SK-N-SH (cell line): Measurements from ENCODE around the gene CSNK1G3. TPM values are rescaled to one million over a fixed set of nuclear protein-coding genes. Genes with fewer than 3 reads are reported as not detected.

Experiments
- CTCF ChIA-PET: fragments of 300-600, 350-600 bp; formaldehyde crosslinking; extraction: SDS; loops from one replicate; lab custom pipeline; 2021; lab: Yijun Ruan, JAX
- POLR2A ChIA-PET: fragments of 350-600 bp; sonication (Branson Sonifier 250); formaldehyde crosslinking; extraction: SDS; loops from one replicate; lab custom pipeline; 2020; ENCODE audit warnings: antibody characterized with exemption, inconsistent platforms; lab: Yijun Ruan, JAX
- DNase-seq: peaks from one replicate; pipeline ENCODE4 v3.0.0; 2012
- H2AFZ ChIP-seq: fragments of 200-600 bp; sonication (generic); 2 replicates; pipeline ENCODE4 v1.8.1; 2016; ENCODE audit warnings: antibody characterized with exemption, mild to moderate bottlenecking, low read depth
- H3F3A ChIP-seq: fragments of 200-600 bp; sonication (generic); replicated peaks from 2 replicates; pipeline ENCODE3; 2016; ENCODE audit warnings: antibody characterized with exemption, mild to moderate bottlenecking; ENCODE audit not compliant: insufficient read depth
- H3K27ac ChIP-seq, 2 experiments: fragments of 200-500 bp in 1 of 2; fragments of 200-600 bp in 1 of 2; sonication (Bioruptor generic) in 1 of 2; sonication (generic), shearing (Covaris generic) in 1 of 2; 2 replicates each; pipeline versions ENCODE4 v1.5.1 to v1.6.1; 2014 to 2016; ENCODE audit warnings: low read depth in 2 of 2, inconsistent platforms in 1 of 2, low read length in 1 of 2, mild to moderate bottlenecking in 1 of 2, mixed read lengths in 1 of 2
- H3K27me3 ChIP-seq: fragments of 200-600 bp; sonication (generic), shearing (Covaris generic); 2 replicates; pipeline ENCODE4 v1.6.1; 2016; ENCODE audit warnings: mixed run types; ENCODE audit not compliant: insufficient read depth
- H3K36me3 ChIP-seq, 2 experiments: fragments of 200-500 bp in 1 of 2; fragments of 200-600 bp in 1 of 2; sonication (Bioruptor generic) in 1 of 2; sonication (generic) in 1 of 2; replicated peaks in 1 of 2; 2 replicates each; pipeline versions ENCODE3 to v1.5.1; 2014 to 2016; ENCODE audit warnings: low read length in 1 of 2, mild to moderate bottlenecking in 1 of 2; ENCODE audit not compliant: insufficient read depth in 2 of 2, control insufficient read depth in 1 of 2
- H3K4me1 ChIP-seq, 2 experiments: fragments of 200-500 bp in 1 of 2; fragments of 200-600 bp in 1 of 2; sonication (Bioruptor generic) in 1 of 2; sonication (generic), shearing (Covaris generic) in 1 of 2; 2 replicates each; pipeline versions ENCODE4 v1.5.1 to v1.6.1; 2014 to 2016; ENCODE audit warnings: low read depth in 1 of 2, low read length in 1 of 2, mixed run types in 1 of 2; ENCODE audit not compliant: insufficient read depth in 2 of 2, control insufficient read depth in 1 of 2
- H3K4me2 ChIP-seq: fragments of 200-600 bp; sonication (generic), shearing (Covaris generic); 2 replicates; pipeline ENCODE4 v1.6.1; 2017; ENCODE audit warnings: mixed run types
- H3K4me3 ChIP-seq, 2 experiments: fragments of 200-500 bp in 1 of 2; fragments of 200-600 bp in 1 of 2; sonication (Bioruptor generic) in 1 of 2; sonication (generic), shearing (Covaris generic) in 1 of 2; 2 replicates each; pipeline versions ENCODE4 v1.5.1 to v1.8.1; 2014 to 2016; ENCODE audit warnings: low read depth in 2 of 2, inconsistent platforms in 1 of 2, low read length in 1 of 2, mild to moderate bottlenecking in 1 of 2, mixed read lengths in 1 of 2, moderate library complexity in 1 of 2
- H3K79me2 ChIP-seq: fragments of 200-600 bp; sonication (generic); 2 replicates; pipeline ENCODE4 v1.8.1; 2017; ENCODE audit warnings: mild to moderate bottlenecking; ENCODE audit not compliant: insufficient read depth
- H3K9ac ChIP-seq: fragments of 200-600 bp; sonication (generic); 2 replicates; pipeline ENCODE4 v1.6.1; 2017; ENCODE audit warnings: mixed run types
- H3K9me2 ChIP-seq: fragments of 200-600 bp; sonication (generic); 2 replicates; pipeline ENCODE4 v1.6.1; 2017; ENCODE audit warnings: mixed run types
- H3K9me3 ChIP-seq: fragments of 200-600 bp; sonication (generic); 2 replicates; pipeline ENCODE4 v1.6.1; 2017; ENCODE audit warnings: mixed run types, mild to moderate bottlenecking, moderate library complexity
- H4K20me1 ChIP-seq: fragments of 200-600 bp; sonication (generic); 2 replicates; pipeline ENCODE4 v1.6.1; 2017; ENCODE audit warnings: mild to moderate bottlenecking, mixed run types; ENCODE audit not compliant: insufficient read depth
- CHD2 ChIP-seq: fragments of 150-350 bp; IDR thresholded peaks from 2 replicates; pipeline ENCODE4 v1.6.1; 2018; ENCODE audit warnings: low read length; ENCODE audit not compliant: partially characterized antibody
- EZH2phosphoT487 ChIP-seq: fragments of 200-600 bp; sonication (generic); IDR thresholded peaks from 2 replicates; pipeline ENCODE4 v1.6.1; 2017; ENCODE audit warnings: low read depth, mixed run types, mild to moderate bottlenecking, antibody characterized with exemption, moderate library complexity, borderline replicate concordance
- FOSL2 ChIP-seq: IDR thresholded peaks from 2 replicates; pipeline ENCODE4 v1.4.0; 2012; ENCODE audit warnings: low read depth, mild to moderate bottlenecking, moderate library complexity, borderline replicate concordance
- FOXM1 ChIP-seq: IDR thresholded peaks from 2 replicates; pipeline ENCODE4 v1.4.0; 2012; ENCODE audit warnings: low read depth, mild to moderate bottlenecking
- JUND ChIP-seq: IDR thresholded peaks from 2 replicates; pipeline ENCODE4 v1.4.0; 2012
- MEF2A ChIP-seq: IDR thresholded peaks from 2 replicates; pipeline ENCODE4 v1.4.0; 2012; ENCODE audit warnings: low read depth, borderline replicate concordance
- NRF1 ChIP-seq: IDR thresholded peaks from 2 replicates; pipeline ENCODE4 v1.6.1; 2012; ENCODE audit warnings: low read depth, mild to moderate bottlenecking, low read length
- POLR2AphosphoS5 ChIP-seq: IDR thresholded peaks from 2 replicates; pipeline ENCODE4 v1.6.1; 2012; ENCODE audit warnings: low read depth, low read length
- RCOR1 ChIP-seq: fragments of 150-350 bp; IDR thresholded peaks from 2 replicates; pipeline ENCODE4 v1.6.1; 2017; ENCODE audit warnings: antibody characterized with exemption, low read length
- SIN3A ChIP-seq: IDR thresholded peaks from 2 replicates; pipeline ENCODE4 v1.6.1; 2012; ENCODE audit warnings: low read depth, mild to moderate bottlenecking, low read length, moderate library complexity, borderline replicate concordance
- SMC3 ChIP-seq: IDR thresholded peaks from 2 replicates; pipeline ENCODE4 v1.6.1; 2012; ENCODE audit warnings: low read depth, low read length, improper control_type of control experiment
- TCF12 ChIP-seq: IDR thresholded peaks from 2 replicates; pipeline ENCODE4 v1.4.0; 2012
- YY1 ChIP-seq: IDR thresholded peaks from 2 replicates; pipeline ENCODE4 v1.4.0; 2012; ENCODE audit warnings: low read depth, mild to moderate bottlenecking
- WGBS: methylation state at CpG from one replicate; pipeline ENCODE4 v1.1.6; 2017; ENCODE audit warnings: low lambda C conversion rate; 5-methylcytosine and 5-hydroxymethylcytosine counted together
- polyA plus RNA-seq, 3 experiments: library from polyadenylated mRNA; depleted of rRNA; stranded (reverse); fragments of >200 nt; gene quantifications; 2 replicates each; pipeline ENCODE4 v1.2.3, GENCODE V29; 2012
- TF ChIP-seq, protein P1 (sequence below): IDR thresholded peaks from 2 replicates; pipeline ENCODE4 v1.6.1; 2012; ENCODE audit warnings: mild to moderate bottlenecking, low read depth, low read length, moderate library complexity
- TF ChIP-seq, protein P2 (sequence below): IDR thresholded peaks from 2 replicates; pipeline ENCODE4 v1.4.0; 2012; ENCODE audit warnings: low read depth, borderline replicate concordance

The CSNK1G3 gene
- polyA plus RNA-seq, 1 of the 3 experiments (the other 2 are of a cell fraction) = 13.1 TPM

DNA sequence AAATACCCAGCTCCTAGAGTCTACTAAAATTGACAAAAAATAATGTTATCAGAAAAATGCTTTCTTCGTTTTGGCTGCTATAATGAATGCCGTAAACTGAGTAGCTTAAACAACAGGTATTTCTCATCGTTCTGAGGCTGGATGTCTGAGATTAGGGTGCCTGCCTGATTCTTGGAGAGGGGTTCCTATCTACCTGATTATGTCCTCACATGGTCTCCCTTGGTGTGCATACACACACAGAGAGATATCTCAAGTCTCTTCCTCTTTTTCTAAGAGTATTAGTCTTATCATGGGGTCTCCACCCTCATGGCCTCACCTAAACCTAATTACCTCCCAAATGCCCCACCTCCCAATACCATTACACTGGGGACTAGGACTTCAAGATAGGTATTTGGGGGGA is 40.6 kb upstream of the CSNK1G3 start:
- Histone ChIP-seq H2AFZ (no peak overlapping the region), H3K27me3 (no peaks in the 10 kb centered on the region), H3K27ac (no peak overlapping the region), H3K4me1 (no peaks in the 10 kb centered on the region), H4K20me1 (no peaks in the 10 kb centered on the region), H3K36me3 (no peaks in the 10 kb centered on the region), H3K9me3 (no peaks in the 10 kb centered on the region), H3K79me2 (no peaks in the 10 kb centered on the region), H3K4me3 (no peak overlapping the region), H3F3A (no peaks in the 10 kb centered on the region), H3K9me2 (no peaks in the 10 kb centered on the region), H3K4me2 (no peak overlapping the region), H3K9ac (no peak overlapping the region)
- ChIA-PET CTCF (interaction anchor here (1.0 kb wide), 1 partner anchor 140 kb away, joined by 3 read pairs; no protein-coding TSS in a partner anchor), POLR2A (no interaction called here)
- no peak for DNase-seq
- WGBS = 53% methylated on average over 3 of the region's 3 CpGs
- TF ChIP-seq EZH2phosphoT487 (no peak), TCF12 (no peak), FOSL2 (no peak), NRF1 (no peak), RCOR1 (no peak)

DNA sequence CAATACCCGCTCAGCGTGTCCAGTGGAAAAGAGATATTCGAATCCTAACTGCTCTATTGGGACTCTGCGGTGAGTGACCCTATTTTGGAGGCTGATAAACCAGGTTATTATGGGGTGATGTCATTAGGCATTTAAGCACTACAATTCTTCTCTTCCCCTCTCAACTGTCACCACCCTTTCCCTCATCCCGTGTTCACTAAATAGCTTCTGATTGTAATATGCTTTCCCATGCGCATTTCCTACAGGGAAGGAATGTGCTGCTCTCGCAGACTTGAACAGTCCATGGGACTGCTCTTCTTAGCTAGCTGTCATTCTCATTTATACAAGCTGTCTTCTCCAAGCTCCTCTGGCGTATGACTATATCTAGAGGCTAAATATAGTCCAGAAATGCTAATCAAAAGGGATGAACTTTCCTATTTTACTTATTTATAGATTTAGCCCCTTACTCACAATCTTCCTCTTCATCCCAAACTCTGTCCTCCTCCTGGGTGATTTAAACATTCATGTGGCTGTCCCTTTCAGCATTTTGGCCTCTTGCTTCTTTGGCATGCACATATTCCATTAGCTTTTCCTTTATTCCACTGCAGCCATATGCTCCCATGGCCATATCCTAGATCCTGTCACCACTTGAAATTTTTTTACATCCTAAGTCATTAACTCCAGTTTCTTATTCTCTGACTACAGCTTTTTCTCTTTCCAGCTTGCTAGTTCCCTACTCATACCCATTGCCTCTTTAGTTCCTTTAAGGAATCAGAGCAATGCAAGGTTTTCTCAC is 39.6 kb upstream of the CSNK1G3 start:
- WGBS = 85% methylated on average over 8 of the region's 8 CpGs

DNA sequence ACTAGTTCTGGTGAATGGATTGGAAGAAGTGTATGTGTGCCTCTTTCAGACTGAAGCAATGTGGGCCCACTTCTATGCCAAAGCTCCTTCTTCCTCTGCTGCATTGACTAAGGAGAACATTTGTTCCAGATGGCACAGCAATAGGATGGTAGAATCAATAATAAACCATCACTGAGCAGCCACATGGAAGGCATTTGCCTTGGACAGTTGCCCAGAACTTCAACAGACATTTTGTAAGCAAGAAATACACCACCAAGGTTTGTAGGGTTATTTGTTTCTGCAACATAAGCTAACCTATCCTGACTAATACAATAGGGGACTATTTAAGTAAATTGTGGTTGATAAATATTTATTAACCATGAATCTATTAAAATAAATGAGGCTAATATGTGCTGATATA is 37.7 kb upstream of the CSNK1G3 start:
- ChIA-PET CTCF (no interaction called here), POLR2A (no interaction called here)
- no peaks in the 10 kb centered on the region for H3K4me1 ChIP-seq
- H3K27ac ChIP-seq = no peak overlapping the region
- TF ChIP-seq, protein P1, sequence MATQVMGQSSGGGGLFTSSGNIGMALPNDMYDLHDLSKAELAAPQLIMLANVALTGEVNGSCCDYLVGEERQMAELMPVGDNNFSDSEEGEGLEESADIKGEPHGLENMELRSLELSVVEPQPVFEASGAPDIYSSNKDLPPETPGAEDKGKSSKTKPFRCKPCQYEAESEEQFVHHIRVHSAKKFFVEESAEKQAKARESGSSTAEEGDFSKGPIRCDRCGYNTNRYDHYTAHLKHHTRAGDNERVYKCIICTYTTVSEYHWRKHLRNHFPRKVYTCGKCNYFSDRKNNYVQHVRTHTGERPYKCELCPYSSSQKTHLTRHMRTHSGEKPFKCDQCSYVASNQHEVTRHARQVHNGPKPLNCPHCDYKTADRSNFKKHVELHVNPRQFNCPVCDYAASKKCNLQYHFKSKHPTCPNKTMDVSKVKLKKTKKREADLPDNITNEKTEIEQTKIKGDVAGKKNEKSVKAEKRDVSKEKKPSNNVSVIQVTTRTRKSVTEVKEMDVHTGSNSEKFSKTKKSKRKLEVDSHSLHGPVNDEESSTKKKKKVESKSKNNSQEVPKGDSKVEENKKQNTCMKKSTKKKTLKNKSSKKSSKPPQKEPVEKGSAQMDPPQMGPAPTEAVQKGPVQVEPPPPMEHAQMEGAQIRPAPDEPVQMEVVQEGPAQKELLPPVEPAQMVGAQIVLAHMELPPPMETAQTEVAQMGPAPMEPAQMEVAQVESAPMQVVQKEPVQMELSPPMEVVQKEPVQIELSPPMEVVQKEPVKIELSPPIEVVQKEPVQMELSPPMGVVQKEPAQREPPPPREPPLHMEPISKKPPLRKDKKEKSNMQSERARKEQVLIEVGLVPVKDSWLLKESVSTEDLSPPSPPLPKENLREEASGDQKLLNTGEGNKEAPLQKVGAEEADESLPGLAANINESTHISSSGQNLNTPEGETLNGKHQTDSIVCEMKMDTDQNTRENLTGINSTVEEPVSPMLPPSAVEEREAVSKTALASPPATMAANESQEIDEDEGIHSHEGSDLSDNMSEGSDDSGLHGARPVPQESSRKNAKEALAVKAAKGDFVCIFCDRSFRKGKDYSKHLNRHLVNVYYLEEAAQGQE = no peak
- TF ChIP-seq SIN3A (no peak), EZH2phosphoT487 (no peak), FOXM1 (no peak), YY1 (no peak), SMC3 (no peak), MEF2A (no peak)
- H3K9me3 ChIP-seq = no peaks in the 10 kb centered on the region
- H3K79me2 ChIP-seq = no peaks in the 10 kb centered on the region
- H3K9me2 ChIP-seq = no peaks in the 10 kb centered on the region
- H3K4me3 ChIP-seq = no peak overlapping the region
- no peak overlapping the region for H2AFZ ChIP-seq
- H3K27me3 ChIP-seq = no peaks in the 10 kb centered on the region
- H3K36me3 ChIP-seq = no peaks in the 10 kb centered on the region
- H3K9ac ChIP-seq = no peak overlapping the region
- H3F3A ChIP-seq = no peaks in the 10 kb centered on the region
- no peaks in the 10 kb centered on the region for H4K20me1 ChIP-seq
- DNase-seq = no peak
- no peak overlapping the region for H3K4me2 ChIP-seq

More for the DNA sequence above, 39.6 kb upstream of the CSNK1G3 start:
- no peaks in the 10 kb centered on the region for H3K9me3 ChIP-seq
- ChIA-PET POLR2A (no interaction called here), CTCF (interaction anchor here (1.2 to 1.4 kb wide), 2 partner anchors 12 to 139 kb away, joined by 3 read pairs; no protein-coding TSS in a partner anchor)
- H3K4me3 ChIP-seq = no peak overlapping the region
- H3K27me3 ChIP-seq = no peaks in the 10 kb centered on the region
- no peak overlapping the region for H3K27ac ChIP-seq
- H3K4me1 ChIP-seq = no peaks in the 10 kb centered on the region
- no peak for DNase-seq
- H3K79me2 ChIP-seq = no peaks in the 10 kb centered on the region
- TF ChIP-seq NRF1 = no peak
- TF ChIP-seq JUND = no peak
- TF ChIP-seq CHD2 = no peak
- TF ChIP-seq, protein P2, sequence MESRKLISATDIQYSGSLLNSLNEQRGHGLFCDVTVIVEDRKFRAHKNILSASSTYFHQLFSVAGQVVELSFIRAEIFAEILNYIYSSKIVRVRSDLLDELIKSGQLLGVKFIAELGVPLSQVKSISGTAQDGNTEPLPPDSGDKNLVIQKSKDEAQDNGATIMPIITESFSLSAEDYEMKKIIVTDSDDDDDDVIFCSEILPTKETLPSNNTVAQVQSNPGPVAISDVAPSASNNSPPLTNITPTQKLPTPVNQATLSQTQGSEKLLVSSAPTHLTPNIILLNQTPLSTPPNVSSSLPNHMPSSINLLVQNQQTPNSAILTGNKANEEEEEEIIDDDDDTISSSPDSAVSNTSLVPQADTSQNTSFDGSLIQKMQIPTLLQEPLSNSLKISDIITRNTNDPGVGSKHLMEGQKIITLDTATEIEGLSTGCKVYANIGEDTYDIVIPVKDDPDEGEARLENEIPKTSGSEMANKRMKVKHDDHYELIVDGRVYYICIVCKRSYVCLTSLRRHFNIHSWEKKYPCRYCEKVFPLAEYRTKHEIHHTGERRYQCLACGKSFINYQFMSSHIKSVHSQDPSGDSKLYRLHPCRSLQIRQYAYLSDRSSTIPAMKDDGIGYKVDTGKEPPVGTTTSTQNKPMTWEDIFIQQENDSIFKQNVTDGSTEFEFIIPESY = no peak
- no peak for TF ChIP-seq POLR2AphosphoS5
- no peaks in the 10 kb centered on the region for H3K36me3 ChIP-seq
- H3K9me2 ChIP-seq = no peaks in the 10 kb centered on the region
- H2AFZ ChIP-seq = no peak overlapping the region
- H3K9ac ChIP-seq = no peak overlapping the region
- H4K20me1 ChIP-seq = no peaks in the 10 kb centered on the region
- H3F3A ChIP-seq = no peaks in the 10 kb centered on the region
- H3K4me2 ChIP-seq = no peak overlapping the region
